Left lung (tissue), 10 donors: ENCODE data around the gene VPS13C. TPM values are rescaled to one million over a fixed set of nuclear protein-coding genes. Genes with fewer than 3 reads are reported as not detected.

Experiments
- ATAC-seq: fragments of 200-7000 bp; cut with Tn5 transposase; one replicate; pipeline ENCODE4 v1.9.1; 2020; ENCODE audit warnings: moderate library complexity
- DNase-seq, 4 donors: peaks; one replicate each; pipeline ENCODE4 v3.0.0-alpha.2; 2013 to 2020
- H3K27ac ChIP-seq, 2 donors: fragments of 200-600 bp; sonication (generic) in 1 of 2; one replicate each; pipeline versions ENCODE4 v1.5.0 to v1.8.0; 2020 to 2021
- H3K27me3 ChIP-seq, 2 donors: fragments of 200-600 bp; sonication (generic) in 1 of 2; one replicate each; pipeline versions ENCODE4 v1.5.0 to v1.8.0; 2020 to 2021
- H3K36me3 ChIP-seq, 2 donors: fragments of 200-600 bp; sonication (generic) in 1 of 2; one replicate each; pipeline versions ENCODE4 v1.5.0 to v1.8.0; 2020 to 2021
- H3K4me1 ChIP-seq, 2 donors: fragments of 200-600 bp; one replicate each; pipeline ENCODE4 v1.8.0; 2021
- H3K4me3 ChIP-seq, 2 donors: fragments of 200-600 bp; sonication (generic) in 1 of 2; one replicate each; pipeline versions ENCODE4 v1.5.0 to v1.8.0; 2020 to 2021; ENCODE audit warnings: mild to moderate bottlenecking in 1 of 2
- H3K9me3 ChIP-seq, 2 donors: fragments of 200-600 bp; sonication (generic) in 1 of 2; one replicate each; pipeline versions ENCODE4 v1.5.0 to v1.8.0; 2020 to 2021
- intact Hi-C, 2 donors: fragments of 100-400 bp; cut with DNase I; formaldehyde crosslinking; loops; one replicate each; pipeline versions ENCODE4 v1.11.2 to v1.14.2; 2022
- polyA plus RNA-seq, 6 donors: library from polyadenylated mRNA; unstranded; fragments of 120-200 nt; gene quantifications; one replicate each; pipeline ENCODE4 v1.2.1, GENCODE V29; 2013; ENCODE audit not compliant: insufficient read length in 6 of 6
- total RNA-seq, 2 donors: library from RNA; stranded (reverse); fragmentation: NEBNext Ultra II Directional; extraction: Animal tissue kit (Norgen Biotek cat#: 25700); gene quantifications; one replicate each; pipeline ENCODE4 v1.2.1, GENCODE V29; 2021
- TF ChIP-seq, protein P1 (sequence below), 2 donors: fragments of 200-600 bp; sonication (generic) in 1 of 2; IDR thresholded peaks; one replicate each; pipeline versions ENCODE4 v1.5.0 to v1.8.0; 2021; ENCODE audit warnings: antibody characterized with exemption in 2 of 2
- donor health status: DM: no; HTN: yes; CAD: no.
- donor health status: DM: no; HTN: no; CAD: no.

The VPS13C gene
- total and polyA plus RNA-seq, 8 donors, result 54.8 to 96.7 (median 61.4) TPM

DNA sequence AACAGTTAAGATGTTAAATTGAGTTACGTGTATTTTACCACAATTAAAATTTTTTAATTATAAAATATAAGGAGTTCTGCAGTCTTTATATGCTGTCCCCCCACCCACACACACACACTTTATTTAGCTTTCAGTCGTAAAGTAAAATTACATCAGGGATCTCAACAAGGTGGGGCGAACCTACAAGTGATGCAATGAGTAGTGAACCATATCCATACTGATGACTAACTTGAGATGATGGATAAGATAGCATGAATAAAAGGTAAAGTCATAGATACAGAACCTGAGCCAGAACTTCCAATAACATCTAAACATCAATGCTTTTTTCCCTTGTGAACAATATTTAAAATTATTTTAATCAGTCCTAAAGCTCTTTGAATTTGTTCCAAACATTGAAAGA lies 77.2 kb downstream of the VPS13C start:
- peaks cover 0 to 85% of the 10 kb centered on the region in 2 donors for H3K36me3 ChIP-seq
- ATAC-seq (no peak), DNase-seq (no peak)
- H3K27ac ChIP-seq, result no peak overlapping the region
- H3K4me1 ChIP-seq, result no peaks in the 10 kb centered on the region
- H3K9me3 ChIP-seq, result no peaks in the 10 kb centered on the region
- H3K4me3 ChIP-seq, result no peak overlapping the region
- no peaks in the 10 kb centered on the region for H3K27me3 ChIP-seq
- intact Hi-C loops, result no loop called here
- TF ChIP-seq, protein P1, sequence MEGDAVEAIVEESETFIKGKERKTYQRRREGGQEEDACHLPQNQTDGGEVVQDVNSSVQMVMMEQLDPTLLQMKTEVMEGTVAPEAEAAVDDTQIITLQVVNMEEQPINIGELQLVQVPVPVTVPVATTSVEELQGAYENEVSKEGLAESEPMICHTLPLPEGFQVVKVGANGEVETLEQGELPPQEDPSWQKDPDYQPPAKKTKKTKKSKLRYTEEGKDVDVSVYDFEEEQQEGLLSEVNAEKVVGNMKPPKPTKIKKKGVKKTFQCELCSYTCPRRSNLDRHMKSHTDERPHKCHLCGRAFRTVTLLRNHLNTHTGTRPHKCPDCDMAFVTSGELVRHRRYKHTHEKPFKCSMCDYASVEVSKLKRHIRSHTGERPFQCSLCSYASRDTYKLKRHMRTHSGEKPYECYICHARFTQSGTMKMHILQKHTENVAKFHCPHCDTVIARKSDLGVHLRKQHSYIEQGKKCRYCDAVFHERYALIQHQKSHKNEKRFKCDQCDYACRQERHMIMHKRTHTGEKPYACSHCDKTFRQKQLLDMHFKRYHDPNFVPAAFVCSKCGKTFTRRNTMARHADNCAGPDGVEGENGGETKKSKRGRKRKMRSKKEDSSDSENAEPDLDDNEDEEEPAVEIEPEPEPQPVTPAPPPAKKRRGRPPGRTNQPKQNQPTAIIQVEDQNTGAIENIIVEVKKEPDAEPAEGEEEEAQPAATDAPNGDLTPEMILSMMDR (IDR thresholded peaks at IDR 0.05), result no peak

GRCh38 chr15:61978225-61978624 lies 82.0 kb downstream of the VPS13C start:
- ATAC-seq, result no peak
- Histone ChIP-seq H3K4me1 (peaks cover 0 to 3% of the 10 kb centered on the region in 2 donors), H3K4me3 (no peak overlapping the region), H3K27me3 (no peaks in the 10 kb centered on the region), H3K36me3 (peaks cover 0 to 76% of the 10 kb centered on the region in 2 donors), H3K9me3 (no peaks in the 10 kb centered on the region), H3K27ac (no peak overlapping the region)
- intact Hi-C loops, result no loop called here
- TF ChIP-seq, protein P1 (IDR thresholded peaks at IDR 0.05), result no peak
- DNase-seq, result no peak

- TF ChIP-seq, protein P1 (IDR thresholded peaks at IDR 0.05), result no peak
- Histone ChIP-seq H3K4me3 (no peak overlapping the region), H3K27ac (no peak overlapping the region), H3K4me1 (peaks cover 0 to 3% of the 10 kb centered on the region in 2 donors), H3K27me3 (no peaks in the 10 kb centered on the region), H3K9me3 (no peaks in the 10 kb centered on the region), H3K36me3 (peaks cover 0 to 76% of the 10 kb centered on the region in 2 donors)
- no peak for ATAC-seq
- intact Hi-C loops, result no loop called here
- no peak for DNase-seq
Observed at GRCh38 chr15:61974759-61975158, 85.5 kb downstream of the VPS13C start.

- no peak overlapping the region for H3K27ac ChIP-seq
- intact Hi-C loops, result no loop called here
- TF ChIP-seq, protein P1 (IDR thresholded peaks at IDR 0.05), result no peak
- H3K9me3 ChIP-seq, result no peaks in the 10 kb centered on the region
- peaks cover 0 to 76% of the 10 kb centered on the region in 2 donors for H3K36me3 ChIP-seq
- no peaks in the 10 kb centered on the region for H3K27me3 ChIP-seq
- H3K4me3 ChIP-seq, result no peak overlapping the region
- no peak for DNase-seq
- H3K4me1 ChIP-seq, result peaks cover 0 to 3% of the 10 kb centered on the region in 2 donors
- ATAC-seq, result no peak
Observed at GRCh38 chr15:61974118-61974517, 86.1 kb downstream of the VPS13C start.

DNA sequence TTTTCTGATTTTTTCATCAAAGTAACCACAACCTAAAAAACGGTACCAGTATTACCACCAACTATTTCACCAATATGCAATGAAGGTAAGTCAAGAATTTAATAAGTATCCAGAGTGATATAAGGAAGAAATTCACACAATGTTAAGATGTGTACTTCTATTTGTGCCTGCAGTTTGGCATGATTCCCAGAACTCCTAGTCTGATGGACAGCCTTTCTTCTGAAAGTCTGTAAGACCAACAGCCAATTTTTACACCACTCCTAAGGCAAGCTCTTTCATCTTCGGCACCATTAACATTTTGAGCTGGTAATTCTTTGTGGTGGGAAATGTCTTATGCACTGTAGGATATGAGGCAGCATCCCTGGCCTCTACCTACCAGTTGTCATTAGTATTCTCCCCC lies 108.3 kb downstream of the VPS13C start:
- ATAC-seq, result peak; percentile 52
- no peak overlapping the region for H3K4me3 ChIP-seq
- no peak overlapping the region for H3K27ac ChIP-seq
- peak in 1 of 4 donors; percentile 17 for DNase-seq
- H3K36me3 ChIP-seq, result peaks cover 0 to 81% of the 10 kb centered on the region in 2 donors
- intact Hi-C loops, result no loop called here
- H3K4me1 ChIP-seq, result no peaks in the 10 kb centered on the region
- H3K27me3 ChIP-seq, result no peaks in the 10 kb centered on the region
- TF ChIP-seq, protein P1 (IDR thresholded peaks at IDR 0.05), result no peak
- H3K9me3 ChIP-seq, result no peaks in the 10 kb centered on the region
